ENCODE data around the gene CDCA5.

CDCA5 gene, protein sequence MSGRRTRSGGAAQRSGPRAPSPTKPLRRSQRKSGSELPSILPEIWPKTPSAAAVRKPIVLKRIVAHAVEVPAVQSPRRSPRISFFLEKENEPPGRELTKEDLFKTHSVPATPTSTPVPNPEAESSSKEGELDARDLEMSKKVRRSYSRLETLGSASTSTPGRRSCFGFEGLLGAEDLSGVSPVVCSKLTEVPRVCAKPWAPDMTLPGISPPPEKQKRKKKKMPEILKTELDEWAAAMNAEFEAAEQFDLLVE

DNA sequence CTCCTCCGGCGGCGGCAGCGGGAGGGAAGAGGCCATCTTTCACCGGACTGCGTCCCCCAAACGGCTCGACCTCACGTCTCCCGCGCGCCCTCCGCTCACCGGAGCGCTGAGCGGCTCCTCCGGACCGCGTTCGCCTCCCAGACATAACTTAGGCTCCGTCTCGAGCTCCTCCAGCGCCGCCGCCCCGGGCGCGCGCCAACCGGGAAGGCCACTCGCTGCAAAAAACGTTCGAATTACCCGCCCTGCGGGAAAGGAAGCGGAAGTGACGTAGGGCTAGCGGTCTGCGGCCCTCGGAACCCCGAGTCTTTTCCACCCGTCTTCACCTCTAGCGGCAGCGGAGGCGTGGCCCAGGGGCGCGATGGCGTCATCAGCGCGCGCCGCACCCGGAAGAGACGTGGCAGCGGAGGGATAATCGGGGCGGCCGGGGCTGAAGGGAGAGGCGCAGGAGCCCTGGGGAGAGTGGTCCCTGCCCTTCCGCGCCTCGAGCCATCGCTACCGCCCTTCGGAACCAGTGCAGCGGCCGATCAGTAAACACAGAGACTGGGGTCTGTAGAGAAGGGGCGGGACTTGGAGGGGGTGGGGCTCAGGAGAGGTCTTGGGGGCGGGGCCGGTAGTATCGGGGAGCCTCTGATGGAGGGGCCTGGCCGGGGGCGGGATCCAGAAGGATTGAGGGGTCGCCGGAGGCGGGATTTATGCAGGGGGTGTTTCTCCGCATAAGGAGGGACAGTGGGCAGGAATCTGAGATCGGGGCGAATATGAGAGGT, at the start of gene CDCA5, which contains the start of gene ZFPL1:
TSS of gene CDCA5 (minus strand) at position 207 of the 764 bp plus-strand sequence. CDS start at position 145, 62 bp downstream.
TSS of gene ZFPL1 (plus strand) at position 389 of the 764 bp plus-strand sequence. CDS start 477 bp downstream, outside the sequence.
- peak within 1 kb of the TSS; percentile 98 for H3K4me3 ChIP-seq (ENCODE audit: low read length)

DNA sequence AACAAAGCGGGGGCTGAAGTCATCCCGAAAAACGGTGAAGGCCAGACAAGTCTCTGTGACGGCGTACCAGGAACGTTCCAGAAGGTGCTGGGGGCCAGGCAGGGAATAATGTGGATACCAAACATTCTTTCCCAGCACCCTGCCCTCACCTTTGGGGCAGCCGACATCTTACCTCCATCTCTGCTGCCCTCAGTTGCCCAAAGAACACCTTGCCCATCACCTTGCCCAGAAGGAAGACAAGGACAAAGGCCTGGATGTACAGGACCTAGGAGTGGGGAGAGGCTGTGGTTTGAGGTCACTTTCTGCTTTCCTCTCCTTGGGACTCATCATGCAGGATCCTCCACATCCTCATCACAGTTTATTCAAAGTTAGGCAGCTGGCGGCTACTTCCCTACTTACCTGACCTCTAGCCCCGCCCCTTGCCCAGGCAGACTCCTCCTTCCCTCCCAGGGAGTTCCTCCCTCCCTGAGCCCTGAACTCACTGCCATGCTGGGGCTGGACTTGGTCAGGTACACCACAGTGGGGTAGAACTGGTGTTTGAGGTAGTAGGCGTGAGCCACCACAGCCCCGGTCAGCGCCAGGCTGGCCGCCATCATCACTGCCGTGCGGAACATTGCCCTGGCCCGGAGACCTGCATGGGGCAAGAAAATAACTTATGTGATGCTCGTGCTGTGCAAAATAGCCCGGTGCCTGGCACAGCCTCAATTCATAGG, 49.3 kb upstream of the CDCA5 start:
- peak overlapping the region; percentile 60 for H3K4me3 ChIP-seq (ENCODE audit: low read length)
- DNase-seq (ENCODE audit: low read depth): peak; percentile 78
- TF ChIP-seq, protein P1, sequence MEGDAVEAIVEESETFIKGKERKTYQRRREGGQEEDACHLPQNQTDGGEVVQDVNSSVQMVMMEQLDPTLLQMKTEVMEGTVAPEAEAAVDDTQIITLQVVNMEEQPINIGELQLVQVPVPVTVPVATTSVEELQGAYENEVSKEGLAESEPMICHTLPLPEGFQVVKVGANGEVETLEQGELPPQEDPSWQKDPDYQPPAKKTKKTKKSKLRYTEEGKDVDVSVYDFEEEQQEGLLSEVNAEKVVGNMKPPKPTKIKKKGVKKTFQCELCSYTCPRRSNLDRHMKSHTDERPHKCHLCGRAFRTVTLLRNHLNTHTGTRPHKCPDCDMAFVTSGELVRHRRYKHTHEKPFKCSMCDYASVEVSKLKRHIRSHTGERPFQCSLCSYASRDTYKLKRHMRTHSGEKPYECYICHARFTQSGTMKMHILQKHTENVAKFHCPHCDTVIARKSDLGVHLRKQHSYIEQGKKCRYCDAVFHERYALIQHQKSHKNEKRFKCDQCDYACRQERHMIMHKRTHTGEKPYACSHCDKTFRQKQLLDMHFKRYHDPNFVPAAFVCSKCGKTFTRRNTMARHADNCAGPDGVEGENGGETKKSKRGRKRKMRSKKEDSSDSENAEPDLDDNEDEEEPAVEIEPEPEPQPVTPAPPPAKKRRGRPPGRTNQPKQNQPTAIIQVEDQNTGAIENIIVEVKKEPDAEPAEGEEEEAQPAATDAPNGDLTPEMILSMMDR (IDR thresholded peaks at IDR 0.05; ENCODE audit: insufficient read depth, low read depth, low read length, missing control alignments): no peak

More for the DNA sequence above, at the start of gene CDCA5, which contains the start of gene ZFPL1:
- DNase-seq (ENCODE audit: low read depth): peak; percentile 96
- TF ChIP-seq, protein P1 (IDR thresholded peaks at IDR 0.05; ENCODE audit: insufficient read depth, low read depth, low read length, missing control alignments): no peak

DNA sequence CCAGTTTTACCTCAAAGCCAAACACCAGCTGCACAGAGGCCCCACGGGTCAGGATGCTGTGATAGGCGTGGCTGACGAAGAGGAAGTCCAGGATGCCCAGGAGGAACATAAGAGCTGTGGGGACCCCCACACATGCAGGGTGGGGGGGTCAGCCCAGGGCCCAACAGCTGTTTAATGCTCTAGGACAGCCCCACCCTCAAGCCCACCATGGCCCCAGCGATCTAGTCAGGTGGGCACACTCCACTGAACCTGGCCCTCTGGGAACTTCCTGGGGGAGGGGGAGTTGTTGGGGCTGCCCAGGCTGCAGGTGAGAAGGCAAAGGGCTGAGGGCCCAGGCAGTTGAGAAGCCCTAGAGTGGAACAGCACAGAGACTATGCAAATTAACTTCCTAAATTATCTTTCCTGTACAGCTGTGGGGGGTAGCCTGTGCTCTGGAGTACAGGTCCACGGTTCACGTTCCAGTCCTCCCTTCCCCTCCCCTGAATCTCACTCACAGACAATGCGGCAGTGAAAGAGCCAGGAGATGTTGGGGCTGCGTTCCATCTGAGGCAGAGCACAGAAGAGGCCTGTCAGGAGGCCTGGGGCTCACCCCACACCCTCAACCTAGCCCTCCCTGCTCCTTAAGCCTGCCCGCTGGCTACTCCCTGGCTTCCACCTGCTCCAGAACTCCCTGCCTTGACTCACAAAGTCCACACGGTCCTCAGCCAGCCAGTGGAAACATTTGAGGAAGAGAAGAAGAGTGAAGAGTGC, 48.6 kb upstream of the CDCA5 start:
- DNase-seq (ENCODE audit: low read depth): no peak
- H3K4me3 ChIP-seq (ENCODE audit: low read length): no peak overlapping the region
- TF ChIP-seq, protein P1 (IDR thresholded peaks at IDR 0.05; ENCODE audit: insufficient read depth, low read depth, low read length, missing control alignments): no peak

DNA sequence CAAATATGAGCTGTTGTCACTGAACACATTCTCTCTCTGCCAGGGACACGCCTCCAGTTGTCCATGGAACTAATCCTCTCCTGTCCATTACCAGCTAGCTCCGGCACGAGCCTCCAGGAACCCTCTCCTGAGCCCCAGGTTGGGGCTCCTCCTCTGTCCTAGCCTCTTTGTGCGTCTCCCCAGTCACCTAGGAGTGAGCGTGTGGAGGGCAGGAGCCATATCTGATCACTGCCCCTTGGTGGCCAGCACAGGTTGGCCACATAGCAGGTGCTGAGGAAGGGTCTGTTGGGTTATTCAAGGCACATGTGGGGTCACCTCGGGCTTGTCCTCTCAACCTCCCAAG, 48.0 kb upstream of the CDCA5 start:
- no peak for DNase-seq (ENCODE audit: low read depth)

DNA sequence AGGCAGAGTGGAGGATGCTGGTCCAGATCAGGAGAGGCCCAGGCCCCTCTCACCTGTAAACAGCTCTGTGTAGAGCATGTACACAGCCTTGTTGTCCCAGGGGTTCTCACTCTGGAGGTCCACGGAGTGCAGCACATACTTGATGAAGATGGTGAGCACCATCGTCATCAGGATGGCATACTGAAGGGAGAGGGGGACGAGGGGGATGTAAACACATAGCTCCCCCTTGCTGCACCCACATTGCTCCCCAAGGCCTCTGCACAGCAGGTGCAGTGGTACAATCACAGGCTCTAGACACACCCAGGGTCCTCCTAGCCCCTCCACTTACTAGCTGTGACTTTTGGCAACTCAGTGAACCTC, 47.6 kb upstream of the CDCA5 start:
- DNase-seq (ENCODE audit: low read depth): no peak
- TF ChIP-seq, protein P1 (IDR thresholded peaks at IDR 0.05; ENCODE audit: insufficient read depth, low read depth, low read length, missing control alignments): no peak
- H3K4me3 ChIP-seq (ENCODE audit: low read length): no peak overlapping the region

More for the DNA sequence above, 48.0 kb upstream of the CDCA5 start:
- TF ChIP-seq, protein P1 (IDR thresholded peaks at IDR 0.05; ENCODE audit: insufficient read depth, low read depth, low read length, missing control alignments): no peak
- no peak overlapping the region for H3K4me3 ChIP-seq (ENCODE audit: low read length)

DNA sequence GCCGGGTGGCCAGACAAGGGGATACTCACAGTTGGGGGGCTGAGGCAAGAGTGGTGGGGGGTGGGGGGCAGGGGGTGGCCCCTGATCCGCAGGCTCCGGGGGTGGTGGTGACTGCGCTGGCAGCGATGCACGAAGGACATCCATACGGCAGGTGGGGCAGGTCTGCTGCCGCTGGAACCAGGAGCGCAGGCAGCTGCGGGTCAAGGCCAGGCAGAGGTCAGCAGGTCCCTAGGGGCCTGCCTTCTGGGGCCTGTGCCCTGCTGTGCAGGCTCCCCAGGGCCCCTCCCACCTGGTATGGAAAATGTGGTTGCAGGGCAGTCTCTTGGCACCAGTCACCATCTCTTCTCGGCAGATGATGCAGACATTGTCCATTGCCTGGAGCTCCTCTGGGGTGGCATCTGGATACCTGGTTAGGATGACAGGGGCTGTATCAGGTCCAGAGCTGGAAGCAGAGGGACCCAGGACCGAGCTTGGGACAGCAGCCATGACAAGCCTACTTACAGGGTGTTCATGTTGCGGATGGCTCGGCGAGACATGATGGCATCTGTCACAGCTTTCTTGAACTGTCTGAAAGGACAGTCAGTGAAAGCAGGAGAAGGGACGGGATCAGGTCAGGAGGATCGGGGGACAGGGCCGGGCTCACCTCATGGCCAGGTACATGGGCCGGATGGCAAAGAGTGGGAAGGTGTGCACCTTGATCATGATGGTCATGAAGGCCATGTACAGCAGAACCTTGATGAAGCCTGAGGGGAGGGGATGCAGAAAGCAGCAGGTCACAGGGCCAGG, 47.0 kb upstream of the CDCA5 start:
- no peak for DNase-seq (ENCODE audit: low read depth)
- TF ChIP-seq, protein P1 (IDR thresholded peaks at IDR 0.05; ENCODE audit: insufficient read depth, low read depth, low read length, missing control alignments): no peak
- no peak overlapping the region for H3K4me3 ChIP-seq (ENCODE audit: low read length)
